Measurements from ENCODE around the gene RCC1.
"Not testable (repeated sequence)": the region's sequence is repeated elsewhere in the genome, so short reads cannot be mapped to it uniquely, and the experiment has no call there.

Gene RCC1

GRCh38 chr1:28519946-28520725 is 14.3 kb downstream of the RCC1 start:
- TF ChIP-seq, protein P1, sequence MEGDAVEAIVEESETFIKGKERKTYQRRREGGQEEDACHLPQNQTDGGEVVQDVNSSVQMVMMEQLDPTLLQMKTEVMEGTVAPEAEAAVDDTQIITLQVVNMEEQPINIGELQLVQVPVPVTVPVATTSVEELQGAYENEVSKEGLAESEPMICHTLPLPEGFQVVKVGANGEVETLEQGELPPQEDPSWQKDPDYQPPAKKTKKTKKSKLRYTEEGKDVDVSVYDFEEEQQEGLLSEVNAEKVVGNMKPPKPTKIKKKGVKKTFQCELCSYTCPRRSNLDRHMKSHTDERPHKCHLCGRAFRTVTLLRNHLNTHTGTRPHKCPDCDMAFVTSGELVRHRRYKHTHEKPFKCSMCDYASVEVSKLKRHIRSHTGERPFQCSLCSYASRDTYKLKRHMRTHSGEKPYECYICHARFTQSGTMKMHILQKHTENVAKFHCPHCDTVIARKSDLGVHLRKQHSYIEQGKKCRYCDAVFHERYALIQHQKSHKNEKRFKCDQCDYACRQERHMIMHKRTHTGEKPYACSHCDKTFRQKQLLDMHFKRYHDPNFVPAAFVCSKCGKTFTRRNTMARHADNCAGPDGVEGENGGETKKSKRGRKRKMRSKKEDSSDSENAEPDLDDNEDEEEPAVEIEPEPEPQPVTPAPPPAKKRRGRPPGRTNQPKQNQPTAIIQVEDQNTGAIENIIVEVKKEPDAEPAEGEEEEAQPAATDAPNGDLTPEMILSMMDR (IDR thresholded peaks at IDR 0.05; ENCODE audit: low read depth, low read length), result no peak
- no peak for DNase-seq (ENCODE audit: low read depth in 2 of 2)
- H3K4me3 ChIP-seq (replicated peaks in 1 of 2; ENCODE audit: low read depth in 2 of 2, low read length in 2 of 2), result no peak overlapping the region

DNA sequence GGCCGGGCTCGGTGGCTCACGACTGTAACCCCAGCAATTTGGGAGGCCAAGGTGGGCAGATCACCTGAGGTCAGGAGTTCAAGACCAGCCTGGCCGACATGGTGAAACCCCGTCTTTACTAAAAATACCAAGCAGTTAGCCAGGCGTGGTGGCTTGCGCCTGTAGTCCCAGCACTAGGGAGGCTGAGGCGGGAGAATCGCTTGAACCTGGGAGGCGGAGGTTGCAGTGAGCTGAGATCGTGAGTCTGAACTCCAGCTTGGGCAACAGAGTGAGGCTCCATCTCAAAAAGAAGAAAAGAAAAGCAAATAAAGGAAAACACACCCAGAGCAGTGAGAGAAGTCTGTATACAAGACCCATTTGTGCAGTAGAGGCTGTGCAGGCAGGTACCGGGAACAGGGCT is 15.0 kb downstream of the RCC1 start:
- not testable (repeated sequence) for H3K4me3 ChIP-seq (replicated peaks in 1 of 2; ENCODE audit: low read depth in 2 of 2, low read length in 2 of 2); DNase-seq (ENCODE audit: low read depth in 2 of 2)

GRCh38 chr1:28521502-28522164 is 15.8 kb downstream of the RCC1 start:
- TF ChIP-seq, protein P1 (IDR thresholded peaks at IDR 0.05; ENCODE audit: low read depth, low read length), result no peak
- no peak for DNase-seq (ENCODE audit: low read depth in 2 of 2)
- no peak overlapping the region for H3K4me3 ChIP-seq (replicated peaks in 1 of 2; ENCODE audit: low read depth in 2 of 2, low read length in 2 of 2)

- DNase-seq (ENCODE audit: low read depth in 2 of 2); H3K4me3 ChIP-seq (replicated peaks in 1 of 2; ENCODE audit: low read depth in 2 of 2, low read length in 2 of 2): not testable (repeated sequence)
These were observed 16.7 kb downstream of the RCC1 start for GRCh38 chr1:28522537-28522936.

DNA sequence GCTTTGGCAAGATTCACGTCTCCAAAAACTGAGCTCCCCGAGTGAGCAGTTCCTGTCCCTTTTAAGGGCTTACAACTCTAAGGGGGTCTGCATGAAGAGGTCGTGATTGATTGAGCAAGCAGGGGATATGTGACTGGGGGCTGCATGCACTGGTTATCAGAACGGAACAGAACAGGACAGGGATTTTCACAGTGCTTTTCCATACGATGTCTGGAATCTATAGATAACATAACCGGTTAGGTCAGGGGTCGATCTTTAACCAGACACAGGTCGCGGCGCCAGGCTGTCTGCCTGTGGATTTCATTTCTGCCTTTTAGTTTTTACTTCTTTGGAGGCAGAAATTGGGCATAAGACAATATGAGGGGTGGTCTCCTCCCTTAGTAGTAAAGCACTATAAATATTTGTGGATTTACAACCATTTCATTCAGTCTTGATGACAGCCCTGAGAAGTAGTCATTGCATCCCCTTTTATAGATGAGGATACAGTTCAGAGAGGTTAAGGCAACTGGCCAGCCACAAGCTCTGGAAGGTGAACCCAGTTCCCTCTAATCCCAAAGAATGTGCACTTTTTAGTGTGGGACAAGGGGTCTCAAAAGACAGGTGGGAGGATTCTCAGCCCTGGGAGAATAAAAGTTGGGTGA is 19.3 kb downstream of the RCC1 start:
- not testable (repeated sequence) for H3K4me3 ChIP-seq (replicated peaks in 1 of 2; ENCODE audit: low read depth in 2 of 2, low read length in 2 of 2); DNase-seq (ENCODE audit: low read depth in 2 of 2)

GRCh38 chr1:28526886-28527285 is 21.0 kb downstream of the RCC1 start:
- peak in 1 of 2 donors; percentile 43 for DNase-seq (ENCODE audit: low read depth in 2 of 2)
- H3K4me3 ChIP-seq (replicated peaks in 1 of 2; ENCODE audit: low read depth in 2 of 2, low read length in 2 of 2), result no peak overlapping the region
- TF ChIP-seq, protein P1 (IDR thresholded peaks at IDR 0.05; ENCODE audit: low read depth, low read length), result no peak

- no peak overlapping the region for H3K4me3 ChIP-seq (replicated peaks in 1 of 2; ENCODE audit: low read depth in 2 of 2, low read length in 2 of 2)
- no peak for DNase-seq (ENCODE audit: low read depth in 2 of 2)
- TF ChIP-seq, protein P1 (IDR thresholded peaks at IDR 0.05; ENCODE audit: low read depth, low read length), result no peak
These were observed 24.6 kb downstream of the RCC1 start for GRCh38 chr1:28530456-28530855.

GRCh38 chr1:28534671-28535070 is 28.8 kb downstream of the RCC1 start:
- no peak overlapping the region for H3K4me3 ChIP-seq (replicated peaks in 1 of 2; ENCODE audit: low read depth in 2 of 2, low read length in 2 of 2)
- TF ChIP-seq, protein P1 (IDR thresholded peaks at IDR 0.05; ENCODE audit: low read depth, low read length), result no peak
- no peak for DNase-seq (ENCODE audit: low read depth in 2 of 2)
